CD14-positive monocyte (primary cell): Measurements from ENCODE around the gene SEMA5B. TPM values are rescaled to one million over a fixed set of nuclear protein-coding genes. Genes with fewer than 3 reads are reported as not detected.

Experiments used
- DNase-seq, 3 donors: peaks; one replicate each; pipeline ENCODE4 v3.0.0-alpha.2; 2011 to 2022
- H2AFZ ChIP-seq: 2 replicates; pipeline ENCODE4 v1.6.0; 2012; ENCODE audit warnings: mild to moderate bottlenecking, low read depth, low read length, inconsistent platforms; ENCODE audit not compliant: insufficient read depth, poor library complexity, severe bottlenecking
- H3K27ac ChIP-seq, 2 donors: 1 replicate in 1 of 2; 2 replicates in 1 of 2; pipeline ENCODE4 v1.5.1; 2012 to 2013; ENCODE audit warnings: low read length in 2 of 2, control low read depth in 1 of 2, inconsistent platforms in 1 of 2, low read depth in 1 of 2, mild to moderate bottlenecking in 1 of 2
- H3K27me3 ChIP-seq, 2 donors: one replicate each; pipeline versions ENCODE4 v1.6.0 to v1.6.1; 2011 to 2013; ENCODE audit warnings: low read length in 2 of 2; ENCODE audit not compliant: control insufficient read depth in 2 of 2, insufficient read depth in 2 of 2
- H3K36me3 ChIP-seq, 2 donors: replicated peaks in 1 of 2; 1 replicate in 1 of 2; 2 replicates in 1 of 2; pipeline versions ENCODE4 v1.5.1 to v1.6.1; 2012 to 2013; ENCODE audit warnings: low read length in 2 of 2, control low read depth in 1 of 2, inconsistent platforms in 1 of 2, mild to moderate bottlenecking in 1 of 2; ENCODE audit not compliant: insufficient read depth in 2 of 2, control insufficient read depth in 1 of 2
- H3K4me1 ChIP-seq, 2 donors: 1 replicate in 1 of 2; 2 replicates in 1 of 2; pipeline versions ENCODE4 v1.5.1 to v1.6.1; 2012 to 2013; ENCODE audit warnings: low read length in 2 of 2, control low read depth in 1 of 2, inconsistent platforms in 1 of 2, mild to moderate bottlenecking in 1 of 2, moderate library complexity in 1 of 2; ENCODE audit not compliant: insufficient read depth in 2 of 2, control insufficient read depth in 1 of 2
- H3K4me2 ChIP-seq: replicated peaks from 2 replicates; pipeline ENCODE3; 2012; ENCODE audit warnings: low read length, moderate library complexity, mild to moderate bottlenecking; ENCODE audit not compliant: poor library complexity, severe bottlenecking; ENCODE audit errors: extremely low read depth
- H3K4me3 ChIP-seq, 3 experiments: fragments of 200-600 bp in 1 of 3; sonication (generic) in 1 of 3; replicated peaks in 1 of 3; 1 replicate in 2 of 3; 2 replicates in 1 of 3; pipeline ENCODE4 v1.5.1; 2011 to 2013; ENCODE audit warnings: low read length in 3 of 3, mild to moderate bottlenecking in 3 of 3, control low read depth in 2 of 3, low read depth in 2 of 3, inconsistent platforms in 1 of 3, moderate library complexity in 1 of 3
- H3K79me2 ChIP-seq: 2 replicates; pipeline ENCODE4 v1.6.0; 2012; ENCODE audit warnings: mild to moderate bottlenecking, control low read depth, inconsistent platforms, low read length, moderate library complexity; ENCODE audit not compliant: insufficient read depth
- H3K9ac ChIP-seq: 2 replicates; pipeline ENCODE4 v1.6.0; 2017; ENCODE audit warnings: low read length, mild to moderate bottlenecking; ENCODE audit not compliant: insufficient read depth, poor library complexity, severe bottlenecking
- H3K9me3 ChIP-seq, 2 donors: replicated peaks in 1 of 2; 1 replicate in 1 of 2; 2 replicates in 1 of 2; pipeline versions ENCODE4 v1.5.1 to v1.6.1; 2012 to 2013; ENCODE audit warnings: low read length in 2 of 2, control low read depth in 1 of 2; ENCODE audit not compliant: control insufficient read depth in 1 of 2, insufficient read depth in 1 of 2
- H4K20me1 ChIP-seq: 2 replicates; pipeline ENCODE4 v1.6.0; 2012; ENCODE audit warnings: mild to moderate bottlenecking, low read length, control low read depth, moderate library complexity; ENCODE audit not compliant: insufficient read depth
- H3K27ac Mint-ChIP-seq, 7 donors: one replicate each; pipeline ENCODE4 v1.8.0; 2020; ENCODE audit warnings: mild to moderate bottlenecking in 7 of 7, mixed read lengths in 7 of 7, moderate library complexity in 6 of 7, inconsistent platforms in 2 of 7
- H3K27me3 Mint-ChIP-seq, 3 donors: one replicate each; pipeline ENCODE4 v1.8.0; 2021 to 2022; ENCODE audit warnings: low read depth in 3 of 3, mild to moderate bottlenecking in 3 of 3, mixed read lengths in 3 of 3, moderate library complexity in 3 of 3, inconsistent platforms in 1 of 3
- H3K36me3 Mint-ChIP-seq, 2 donors: one replicate each; pipeline ENCODE4 v1.8.0; 2020; ENCODE audit warnings: mixed read lengths in 2 of 2, inconsistent platforms in 1 of 2, mild to moderate bottlenecking in 1 of 2
- H3K4me1 Mint-ChIP-seq: one replicate; pipeline ENCODE4 v1.8.0; 2020; ENCODE audit warnings: mild to moderate bottlenecking, mixed read lengths
- H3K4me3 Mint-ChIP-seq, 2 donors: one replicate each; pipeline ENCODE4 v1.8.0; 2020; ENCODE audit warnings: mild to moderate bottlenecking in 2 of 2, mixed read lengths in 2 of 2, moderate library complexity in 1 of 2
- H3K9me3 Mint-ChIP-seq, 7 donors: one replicate each; pipeline ENCODE4 v1.8.0; 2020 to 2022; ENCODE audit warnings: mixed read lengths in 7 of 7, mild to moderate bottlenecking in 6 of 7, moderate library complexity in 6 of 7, inconsistent platforms in 2 of 7
- CTCF ChIP-seq: fragments of 200-600 bp; IDR thresholded peaks from one replicate; pipeline ENCODE4 v1.8.0; 2022; ENCODE audit warnings: antibody characterized with exemption, mild to moderate bottlenecking
- WGBS: methylation state at CpG from one replicate; pipeline ENCODE4 v1.1.5; 2013; ENCODE audit warnings: missing lambda C conversion rate; ENCODE audit not compliant: insufficient coverage; 5-methylcytosine and 5-hydroxymethylcytosine counted together
- intact Hi-C, 2 donors: fragments of 100-400 bp; cut with micrococcal nuclease; formaldehyde crosslinking; loops; one replicate each; pipeline versions ENCODE4 v1.15.0 to v1.15.1; 2023
- polyA plus RNA-seq, 3 donors: library from polyadenylated mRNA; depleted of rRNA in 1 of 3; unstranded in 2 of 3; stranded (reverse) in 1 of 3; fragments of 300-500 nt in 2 of 3; fragments of >200 nt in 1 of 3; fragmentation: Illumina TruSeq in 2 of 3; gene quantifications; 1 replicate in 2 of 3; 2 replicates in 1 of 3; pipeline ENCODE4 v1.2.3, GENCODE V29; 2012 to 2021

SEMA5B gene
- polyA plus RNA-seq, 3 donors, result not detected

- Histone ChIP-seq H3K36me3 (no peaks in the 10 kb centered on the region), H3K4me1 (no peaks in the 10 kb centered on the region), H3K4me2 (no peak overlapping the region), H3K27me3 (no peaks in the 10 kb centered on the region), H3K27ac (no peak overlapping the region), H3K9ac (peak overlapping the region; percentile 27), H2AFZ (no peak overlapping the region), H3K4me3 (no peak overlapping the region), H3K9me3 (no peaks in the 10 kb centered on the region), H4K20me1 (no peaks in the 10 kb centered on the region), H3K79me2 (no peaks in the 10 kb centered on the region)
- intact Hi-C loops, result no loop called here
- DNase-seq, result no peak
- no peak for TF ChIP-seq CTCF
- Mint-ChIP-seq H3K4me1 (peaks cover 3% of the 10 kb centered on the region), H3K27ac (no peak overlapping the region), H3K27me3 (peaks cover 0 to 7% (median 6%) of the 10 kb centered on the region in 3 donors), H3K4me3 (no peak overlapping the region), H3K36me3 (no peaks in the 10 kb centered on the region), H3K9me3 (no peaks in the 10 kb centered on the region)
- WGBS, result 100% methylated on average over 1 of the region's 4 CpGs
Measured at GRCh38 chr3:122898298-122898697, 129.3 kb downstream of the SEMA5B start.

- intact Hi-C loops, result no loop called here
- Histone ChIP-seq H3K79me2 (no peaks in the 10 kb centered on the region), H3K36me3 (no peaks in the 10 kb centered on the region), H3K9me3 (no peaks in the 10 kb centered on the region), H2AFZ (no peak overlapping the region), H3K9ac (no peak overlapping the region), H3K27ac (no peak overlapping the region), H4K20me1 (peaks cover 7% of the 10 kb centered on the region), H3K4me3 (no peak overlapping the region), H3K27me3 (no peaks in the 10 kb centered on the region), H3K4me2 (no peak overlapping the region), H3K4me1 (peaks cover 0 to 7% of the 10 kb centered on the region in 2 donors)
- Mint-ChIP-seq H3K27me3 (peaks cover 0 to 6% (median 3%) of the 10 kb centered on the region in 3 donors), H3K4me1 (peaks cover 16% of the 10 kb centered on the region), H3K36me3 (peaks cover 0 to 3% of the 10 kb centered on the region in 2 donors), H3K4me3 (no peak overlapping the region), H3K9me3 (no peaks in the 10 kb centered on the region), H3K27ac (no peak overlapping the region)
- no peak for DNase-seq
- WGBS, result 100% methylated on average over 4 of the region's 17 CpGs
- TF ChIP-seq CTCF, result no peak
Measured at GRCh38 chr3:122893754-122894668, 133.6 kb downstream of the SEMA5B start.
